ENCODE results near the gene SRF.

- TF ChIP-seq CTCF (IDR thresholded peaks at IDR 0.05) (no peak), POLR2A (IDR thresholded peaks at IDR 0.05) (no peak)
Observed at GRCh38 chr6:43187821-43188220, 16.8 kb downstream of the SRF start.
